Mesendoderm (in vitro differentiated cells): Measurements from ENCODE around the gene NR1I2.

Source experiments
- DNase-seq: peaks from one replicate; pipeline ENCODE4 v3.0.0; 2013
- H2AK5ac ChIP-seq: 2 replicates; pipeline ENCODE4 v1.6.1; 2013; ENCODE audit warnings: low read length, inconsistent platforms
- H2BK120ac ChIP-seq: 2 replicates; pipeline ENCODE4 v1.6.1; 2013; ENCODE audit warnings: low read depth, mild to moderate bottlenecking, low read length, moderate library complexity, mixed read lengths
- H2BK15ac ChIP-seq: replicated peaks from 2 replicates; pipeline ENCODE4 v1.6.1; 2013; ENCODE audit warnings: low read depth, mild to moderate bottlenecking, moderate library complexity
- H2BK5ac ChIP-seq: 2 replicates; pipeline ENCODE4 v1.6.1; 2013; ENCODE audit warnings: low read length, inconsistent platforms
- H3K18ac ChIP-seq: 2 replicates; pipeline ENCODE4 v1.6.1; 2013; ENCODE audit warnings: mild to moderate bottlenecking, low read length, mixed read lengths
- H3K23ac ChIP-seq: one replicate; pipeline ENCODE4 v1.6.1; 2013; ENCODE audit warnings: low read length
- H3K27ac ChIP-seq: 2 replicates; pipeline ENCODE4 v1.5.1; 2013; ENCODE audit warnings: low read depth, mild to moderate bottlenecking, inconsistent platforms, low read length, moderate library complexity
- H3K27me3 ChIP-seq: 2 replicates; pipeline ENCODE4 v1.6.1; 2013; ENCODE audit warnings: low read length, control low read depth, mild to moderate bottlenecking, inconsistent platforms; ENCODE audit not compliant: insufficient read depth, poor library complexity
- H3K36me3 ChIP-seq: 2 replicates; pipeline ENCODE4 v1.6.1; 2013; ENCODE audit warnings: low read length, inconsistent platforms; ENCODE audit not compliant: control insufficient read depth, insufficient read depth
- H3K4ac ChIP-seq: one replicate; pipeline ENCODE4 v1.6.1; 2013; ENCODE audit warnings: low read depth, mild to moderate bottlenecking, low read length, moderate library complexity
- H3K4me1 ChIP-seq: 2 replicates; pipeline ENCODE4 v1.6.1; 2013; ENCODE audit warnings: low read depth, low read length, inconsistent platforms; ENCODE audit not compliant: control insufficient read depth
- H3K4me2 ChIP-seq: 2 replicates; pipeline ENCODE4 v1.6.1; 2013; ENCODE audit warnings: low read length
- H3K4me3 ChIP-seq: 2 replicates; pipeline ENCODE4 v1.5.1; 2013; ENCODE audit warnings: mild to moderate bottlenecking, low read length
- H3K56ac ChIP-seq: one replicate; pipeline ENCODE4 v1.6.1; 2013; ENCODE audit warnings: low read length
- H3K79me1 ChIP-seq: 2 replicates; pipeline ENCODE4 v1.6.1; 2013; ENCODE audit warnings: low read length, inconsistent platforms
- H3K79me2 ChIP-seq: 2 replicates; pipeline ENCODE4 v1.6.1; 2013; ENCODE audit warnings: mild to moderate bottlenecking, low read length; ENCODE audit not compliant: control insufficient read depth, insufficient read depth
- H3K9ac ChIP-seq: 2 replicates; pipeline ENCODE4 v1.6.1; 2013; ENCODE audit warnings: low read length, inconsistent platforms
- H4K5ac ChIP-seq: one replicate; pipeline ENCODE4 v1.6.1; 2013; ENCODE audit warnings: low read length
- H4K8ac ChIP-seq: one replicate; pipeline ENCODE4 v1.6.1; 2013; ENCODE audit warnings: low read depth, mild to moderate bottlenecking, control low read depth, low read length, moderate library complexity
- WGBS: extraction: QIAGEN DNeasy Blood & Tissue Kit; methylation state at CpG from one replicate; pipeline ENCODE4 v1.1.7; 2013; ENCODE audit warnings: low lambda C conversion rate, missing lambda C conversion rate; ENCODE audit not compliant: insufficient coverage; ENCODE audit errors: extremely low coverage; 5-methylcytosine and 5-hydroxymethylcytosine counted together

Gene NR1I2

GRCh38 chr3:119779731-119780383 lies 2.0 kb upstream of the NR1I2 start:
- H2AK5ac ChIP-seq, result no peak overlapping the region
- DNase-seq, result no peak
- no peak overlapping the region for H3K9ac ChIP-seq
- no peak overlapping the region for H2BK5ac ChIP-seq
- no peak overlapping the region for H2BK120ac ChIP-seq
- no peak overlapping the region for H4K8ac ChIP-seq
- no peaks in the 10 kb centered on the region for H3K4me1 ChIP-seq
- no peaks in the 10 kb centered on the region for H3K79me1 ChIP-seq
- H3K79me2 ChIP-seq, result no peaks in the 10 kb centered on the region
- no peak overlapping the region for H2BK15ac ChIP-seq
- H3K18ac ChIP-seq, result no peak overlapping the region
- no peaks in the 10 kb centered on the region for H3K36me3 ChIP-seq
- H4K5ac ChIP-seq, result no peak overlapping the region
- no peak overlapping the region for H3K23ac ChIP-seq
- no peak overlapping the region for H3K4me3 ChIP-seq
- no peak overlapping the region for H3K27ac ChIP-seq
- no peak overlapping the region for H3K56ac ChIP-seq
- no peak overlapping the region for H3K4me2 ChIP-seq
- WGBS, result no CpG with 5 or more reads among the region's 2 CpGs
- H3K27me3 ChIP-seq, result no peaks in the 10 kb centered on the region
- H3K4ac ChIP-seq, result no peak overlapping the region

- no peaks in the 10 kb centered on the region for H3K79me2 ChIP-seq
- H3K79me1 ChIP-seq, result no peaks in the 10 kb centered on the region
- no peak for DNase-seq
- no peaks in the 10 kb centered on the region for H3K27me3 ChIP-seq
- no peak overlapping the region for H3K9ac ChIP-seq
- H3K18ac ChIP-seq, result no peak overlapping the region
- H3K23ac ChIP-seq, result no peak overlapping the region
- H2AK5ac ChIP-seq, result no peak overlapping the region
- H4K8ac ChIP-seq, result no peak overlapping the region
- WGBS, result no CpG with 5 or more reads among the region's 1 CpG
- no peak overlapping the region for H2BK5ac ChIP-seq
- no peak overlapping the region for H2BK120ac ChIP-seq
- H3K4me3 ChIP-seq, result no peak overlapping the region
- no peak overlapping the region for H2BK15ac ChIP-seq
- no peak overlapping the region for H3K27ac ChIP-seq
- H3K4ac ChIP-seq, result no peak overlapping the region
- H4K5ac ChIP-seq, result no peak overlapping the region
- H3K36me3 ChIP-seq, result no peaks in the 10 kb centered on the region
- no peak overlapping the region for H3K4me2 ChIP-seq
- no peak overlapping the region for H3K56ac ChIP-seq
- no peaks in the 10 kb centered on the region for H3K4me1 ChIP-seq
Observed at GRCh38 chr3:119782460-119782859, 559 bp downstream of the NR1I2 start.

GRCh38 chr3:119783255-119783654 lies 1.4 kb downstream of the NR1I2 start:
- H3K79me2 ChIP-seq, result no peaks in the 10 kb centered on the region
- H2AK5ac ChIP-seq, result no peak overlapping the region
- H3K4ac ChIP-seq, result no peak overlapping the region
- H3K23ac ChIP-seq, result no peak overlapping the region
- H3K18ac ChIP-seq, result no peak overlapping the region
- no CpG with 5 or more reads among the region's 2 CpGs for WGBS
- no peak overlapping the region for H2BK120ac ChIP-seq
- no peak overlapping the region for H4K8ac ChIP-seq
- no peak overlapping the region for H2BK5ac ChIP-seq
- no peak overlapping the region for H3K27ac ChIP-seq
- no peaks in the 10 kb centered on the region for H3K4me1 ChIP-seq
- no peak overlapping the region for H2BK15ac ChIP-seq
- H4K5ac ChIP-seq, result no peak overlapping the region
- no peak overlapping the region for H3K4me3 ChIP-seq
- no peak for DNase-seq
- no peak overlapping the region for H3K9ac ChIP-seq
- H3K79me1 ChIP-seq, result no peaks in the 10 kb centered on the region
- no peak overlapping the region for H3K4me2 ChIP-seq
- no peak overlapping the region for H3K56ac ChIP-seq
- H3K27me3 ChIP-seq, result no peaks in the 10 kb centered on the region
- no peaks in the 10 kb centered on the region for H3K36me3 ChIP-seq

GRCh38 chr3:119783883-119784282 lies 2.0 kb downstream of the NR1I2 start:
- Histone ChIP-seq H2BK120ac (no peak overlapping the region), H3K27ac (no peak overlapping the region), H3K4me2 (no peak overlapping the region), H3K23ac (no peak overlapping the region), H3K4me1 (no peaks in the 10 kb centered on the region), H4K5ac (no peak overlapping the region), H2AK5ac (no peak overlapping the region), H3K27me3 (no peaks in the 10 kb centered on the region), H2BK5ac (no peak overlapping the region), H4K8ac (no peak overlapping the region), H3K4ac (no peak overlapping the region), H3K79me2 (no peaks in the 10 kb centered on the region), H3K18ac (no peak overlapping the region), H3K9ac (no peak overlapping the region), H2BK15ac (no peak overlapping the region), H3K79me1 (no peaks in the 10 kb centered on the region), H3K36me3 (no peaks in the 10 kb centered on the region), H3K4me3 (no peak overlapping the region), H3K56ac (no peak overlapping the region)
- no CpG with 5 or more reads among the region's 7 CpGs for WGBS
- no peak for DNase-seq

GRCh38 chr3:119786409-119786808 lies 4.5 kb downstream of the NR1I2 start:
- H3K4me3 ChIP-seq, result no peak overlapping the region
- no peak overlapping the region for H2BK120ac ChIP-seq
- no peak overlapping the region for H3K27ac ChIP-seq
- no peaks in the 10 kb centered on the region for H3K36me3 ChIP-seq
- H3K9ac ChIP-seq, result no peak overlapping the region
- H4K5ac ChIP-seq, result no peak overlapping the region
- no peak overlapping the region for H2BK5ac ChIP-seq
- H3K4me1 ChIP-seq, result no peaks in the 10 kb centered on the region
- H3K4me2 ChIP-seq, result no peak overlapping the region
- WGBS, result no CpG with 5 or more reads among the region's 2 CpGs
- no peak overlapping the region for H3K18ac ChIP-seq
- H3K56ac ChIP-seq, result no peak overlapping the region
- no peak overlapping the region for H3K23ac ChIP-seq
- H3K27me3 ChIP-seq, result no peaks in the 10 kb centered on the region
- H2BK15ac ChIP-seq, result no peak overlapping the region
- H4K8ac ChIP-seq, result no peak overlapping the region
- no peak for DNase-seq
- no peaks in the 10 kb centered on the region for H3K79me1 ChIP-seq
- no peak overlapping the region for H2AK5ac ChIP-seq
- no peak overlapping the region for H3K4ac ChIP-seq
- H3K79me2 ChIP-seq, result no peaks in the 10 kb centered on the region

- no peak overlapping the region for H4K5ac ChIP-seq
- H3K4me1 ChIP-seq, result peaks cover under 1% of the 10 kb centered on the region
- no peak overlapping the region for H2BK120ac ChIP-seq
- no CpG with 5 or more reads among the region's 3 CpGs for WGBS
- no peak overlapping the region for H3K4me2 ChIP-seq
- no peak overlapping the region for H2BK5ac ChIP-seq
- no peak overlapping the region for H3K18ac ChIP-seq
- H2AK5ac ChIP-seq, result no peak overlapping the region
- no peaks in the 10 kb centered on the region for H3K27me3 ChIP-seq
- no peak overlapping the region for H3K27ac ChIP-seq
- H3K9ac ChIP-seq, result no peak overlapping the region
- no peak overlapping the region for H3K56ac ChIP-seq
- H3K23ac ChIP-seq, result no peak overlapping the region
- no peaks in the 10 kb centered on the region for H3K36me3 ChIP-seq
- no peaks in the 10 kb centered on the region for H3K79me2 ChIP-seq
- H3K79me1 ChIP-seq, result no peaks in the 10 kb centered on the region
- no peak overlapping the region for H4K8ac ChIP-seq
- H3K4ac ChIP-seq, result no peak overlapping the region
- no peak overlapping the region for H3K4me3 ChIP-seq
- DNase-seq, result no peak
- no peak overlapping the region for H2BK15ac ChIP-seq
Observed at GRCh38 chr3:119790369-119790768, 8.5 kb downstream of the NR1I2 start.
